Esophagus muscularis mucosa (tissue), 4 donors: ENCODE results near the gene BTNL2. TPM values are rescaled to one million over a fixed set of nuclear protein-coding genes. Genes with fewer than 3 reads are reported as not detected.

Source experiments
- DNase-seq: peaks from one replicate; pipeline ENCODE4 v3.0.0-alpha.2; 2017; ENCODE audit errors: extremely low spot score
- H3K27ac ChIP-seq, 4 donors: fragments of 200-600 bp; sonication (generic); replicated peaks in 1 of 4; 1 replicate in 3 of 4; 2 replicates in 1 of 4; pipeline ENCODE4 v1.5.1; 2016 to 2019; ENCODE audit warnings: mild to moderate bottlenecking in 1 of 4
- H3K27me3 ChIP-seq, 4 donors: fragments of 200-600 bp; sonication (generic); one replicate each; pipeline versions ENCODE4 v1.5.1 to v1.6.0; 2016 to 2019
- H3K36me3 ChIP-seq, 4 donors: fragments of 200-600 bp; sonication (generic); one replicate each; pipeline ENCODE4 v1.5.1; 2016 to 2019
- H3K4me1 ChIP-seq, 4 donors: fragments of 200-600 bp; sonication (generic); one replicate each; pipeline ENCODE4 v1.5.1; 2016 to 2019
- H3K4me3 ChIP-seq, 4 donors: fragments of 200-600 bp; sonication (generic); 1 replicate in 2 of 4; 2 replicates in 2 of 4; pipeline ENCODE4 v1.5.1; 2016 to 2019; ENCODE audit warnings: mild to moderate bottlenecking in 4 of 4, moderate library complexity in 1 of 4
- H3K9me3 ChIP-seq, 4 donors: fragments of 200-600 bp; sonication (generic); 1 replicate in 3 of 4; 2 replicates in 1 of 4; pipeline ENCODE4 v1.5.1; 2016 to 2019
- CTCF ChIP-seq, 3 experiments: fragments of 200-600 bp in 2 of 3; fragments of 450-650 bp in 1 of 3; sonication (generic) in 2 of 3; IDR thresholded peaks; one replicate each; pipeline ENCODE4 v1.5.1; 2017 to 2019; ENCODE audit warnings: antibody characterized with exemption in 3 of 3, mild to moderate bottlenecking in 2 of 3, moderate library complexity in 1 of 3
- EP300 ChIP-seq: sonication (generic); formaldehyde crosslinking; IDR thresholded peaks from one replicate; pipeline ENCODE4 v1.6.1; 2017; ENCODE audit warnings: antibody characterized with exemption
- POLR2A ChIP-seq: fragments of 450-650 bp; IDR thresholded peaks from one replicate; pipeline ENCODE4 v1.6.1; 2017; ENCODE audit warnings: antibody characterized with exemption, moderate library complexity, mild to moderate bottlenecking, low read depth
- POLR2AphosphoS5 ChIP-seq, 2 donors: sonication (generic); formaldehyde crosslinking; IDR thresholded peaks; one replicate each; pipeline ENCODE4 v1.6.1; 2017; ENCODE audit warnings: antibody characterized with exemption in 2 of 2
- WGBS: methylation state at CpG from one replicate; pipeline ENCODE4 v1.1.5; 2018; 5-methylcytosine and 5-hydroxymethylcytosine counted together
- intact Hi-C: fragments of 100-400 bp; cut with DNase I; formaldehyde crosslinking; loops from one replicate; pipeline ENCODE4 v1.15.1; 2023
- total RNA-seq, 4 donors: library from RNA; depleted of rRNA; stranded (reverse); fragments of >200 nt; gene quantifications; one replicate each; pipeline versions ENCODE4 v1.1.0 to v1.2.1, GENCODE V29; 2016

The BTNL2 gene
- total RNA-seq, 4 donors from 2014 or later = not detected

DNA sequence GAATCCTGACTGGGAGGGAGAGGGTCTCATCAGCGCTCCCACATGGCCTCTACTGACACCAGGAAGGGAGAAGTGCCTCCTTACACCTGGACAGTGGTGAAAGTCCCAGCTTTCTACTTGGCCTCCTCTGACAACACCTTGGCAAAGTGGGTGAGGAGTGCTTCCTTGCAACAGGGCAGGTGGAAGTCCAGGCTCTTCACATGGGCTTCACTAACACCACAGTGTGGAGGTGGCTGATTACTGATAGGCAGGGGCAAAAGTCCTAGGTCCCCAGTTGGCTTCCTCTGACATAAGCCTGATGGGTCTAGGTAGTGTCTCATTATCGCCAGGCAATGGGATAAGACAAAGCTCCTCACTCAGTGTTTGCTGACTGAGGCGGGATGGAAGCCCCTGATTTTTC lies 23.2 kb upstream of the BTNL2 start:
- no peak for TF ChIP-seq POLR2AphosphoS5 (IDR thresholded peaks at IDR 0.05)
- TF ChIP-seq CTCF (IDR thresholded peaks at IDR 0.05) = no peak
- TF ChIP-seq POLR2A = no peak
- TF ChIP-seq EP300 = no peak
- Histone ChIP-seq H3K27ac (no peak overlapping the region), H3K27me3 (peaks cover 0 to 17% (median 0%) of the 10 kb centered on the region in 4 donors), H3K9me3 (no peaks in the 10 kb centered on the region), H3K4me3 (no peak overlapping the region), H3K36me3 (no peaks in the 10 kb centered on the region), H3K4me1 (no peaks in the 10 kb centered on the region)
- intact Hi-C loops = loop anchor here (5.0 kb wide), 1 partner anchor 272 kb away; no protein-coding TSS in a partner anchor
- DNase-seq = no peak
- WGBS = 86% methylated on average over 2 of the region's 3 CpGs

GRCh38 chr6:32427934-32428474 lies 21.0 kb upstream of the BTNL2 start:
- intact Hi-C loops = no loop called here
- H3K27me3 ChIP-seq = peaks cover 0 to 12% (median 0%) of the 10 kb centered on the region in 4 donors
- TF ChIP-seq POLR2A (no peak), EP300 (no peak), POLR2AphosphoS5 (IDR thresholded peaks at IDR 0.05) (no peak), CTCF (IDR thresholded peaks at IDR 0.05) (no peak)
- H3K4me3 ChIP-seq = no peak overlapping the region
- WGBS = 89% methylated on average over 4 of the region's 4 CpGs
- no peak for DNase-seq
- H3K4me1 ChIP-seq = no peaks in the 10 kb centered on the region
- no peaks in the 10 kb centered on the region for H3K9me3 ChIP-seq
- no peaks in the 10 kb centered on the region for H3K36me3 ChIP-seq
- no peak overlapping the region for H3K27ac ChIP-seq

DNA sequence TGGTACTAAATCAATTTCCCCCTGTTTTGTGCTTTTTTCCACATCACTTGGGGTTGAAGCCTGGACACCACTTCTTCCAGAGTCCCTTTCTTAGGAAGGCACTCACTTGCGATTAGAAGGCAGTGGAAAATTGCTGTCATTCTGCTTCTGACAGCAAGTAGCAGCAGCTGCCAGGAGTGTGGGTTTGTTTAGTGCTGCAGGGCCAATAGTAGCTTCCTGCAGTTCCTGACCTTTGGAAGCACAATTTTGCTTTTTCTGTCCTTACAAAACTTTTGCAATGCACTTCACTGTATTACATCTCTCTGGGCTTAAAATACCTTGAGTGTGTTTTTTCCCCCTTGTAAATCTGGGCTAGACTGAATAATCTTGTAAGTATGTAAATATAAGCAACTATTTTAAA lies 20.2 kb upstream of the BTNL2 start:
- Histone ChIP-seq H3K27me3 (peaks cover 0 to 8% (median 0%) of the 10 kb centered on the region in 4 donors), H3K4me3 (no peak overlapping the region), H3K27ac (no peak overlapping the region), H3K4me1 (no peaks in the 10 kb centered on the region), H3K36me3 (no peaks in the 10 kb centered on the region), H3K9me3 (no peaks in the 10 kb centered on the region)
- 44% methylated on average over 1 of the region's 1 CpG for WGBS
- no peak for DNase-seq
- TF ChIP-seq CTCF (IDR thresholded peaks at IDR 0.05) = no peak
- TF ChIP-seq EP300 = no peak
- no peak for TF ChIP-seq POLR2AphosphoS5 (IDR thresholded peaks at IDR 0.05)
- TF ChIP-seq POLR2A = no peak
- intact Hi-C loops = no loop called here

GRCh38 chr6:32426338-32426737 lies 19.4 kb upstream of the BTNL2 start:
- intact Hi-C loops = no loop called here
- 60% methylated on average over 4 of the region's 4 CpGs for WGBS

More at GRCh38 chr6:32426338-32426737, 19.4 kb upstream of the BTNL2 start:
- no peaks in the 10 kb centered on the region for H3K4me1 ChIP-seq
- H3K27ac ChIP-seq = no peak overlapping the region
- H3K9me3 ChIP-seq = no peaks in the 10 kb centered on the region
- no peaks in the 10 kb centered on the region for H3K36me3 ChIP-seq
- H3K27me3 ChIP-seq = peaks cover 0 to 8% (median 0%) of the 10 kb centered on the region in 4 donors
- no peak for TF ChIP-seq POLR2A
- TF ChIP-seq CTCF (IDR thresholded peaks at IDR 0.05) = no peak
- no peak for TF ChIP-seq EP300
- TF ChIP-seq POLR2AphosphoS5 (IDR thresholded peaks at IDR 0.05) = no peak
- DNase-seq = no peak
- no peak overlapping the region for H3K4me3 ChIP-seq
